Smooth muscle cell of the brain vasculature (primary cell): ENCODE results near the gene TMCO1.
"Not testable (repeated sequence)": the region's sequence is repeated elsewhere in the genome, so short reads cannot be mapped to it uniquely, and the experiment has no call there.

Experiments used
- DNase-seq: peaks from one replicate; pipeline ENCODE4 v3.0.0-alpha.2; 2012; ENCODE audit warnings: low read depth, low spot score

The TMCO1 gene

DNA sequence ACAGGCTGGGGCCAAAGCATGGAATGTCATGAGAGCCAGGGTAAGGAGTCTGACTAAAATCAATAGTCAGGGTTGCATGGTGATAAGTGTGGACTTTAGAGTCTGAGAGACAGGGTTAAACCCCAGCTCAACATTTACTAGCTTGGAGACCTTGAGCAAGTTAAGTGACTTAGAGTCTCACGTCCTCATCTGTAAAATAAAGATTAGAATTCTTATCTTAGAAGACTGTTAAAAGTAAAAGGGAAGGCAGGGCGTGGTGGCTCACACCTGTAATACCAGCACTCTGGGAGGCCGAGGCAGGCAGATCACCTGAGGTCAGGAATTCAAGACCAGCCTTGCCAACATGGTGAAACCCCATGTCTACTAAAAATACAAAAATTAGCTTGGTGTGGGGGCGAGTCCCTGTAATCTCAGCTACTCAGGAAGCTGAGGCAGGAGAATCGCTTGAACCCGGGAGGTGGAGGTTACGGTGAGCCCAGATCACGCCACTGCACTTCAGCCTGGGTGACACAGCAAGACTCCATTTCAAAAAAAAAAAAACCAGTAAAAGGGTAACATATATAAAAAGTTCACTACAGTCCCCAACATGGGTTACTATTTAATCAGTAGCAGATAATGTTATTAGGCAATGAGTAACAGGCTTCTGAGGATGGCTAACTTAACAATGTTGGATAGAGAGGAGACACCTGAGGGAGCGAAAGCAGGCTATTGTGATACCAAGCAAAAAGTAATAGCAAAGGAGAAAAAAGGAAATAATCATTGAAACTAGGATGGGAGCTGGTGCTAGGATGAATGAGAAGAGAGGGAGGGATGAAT lies 20.8 kb downstream of the TMCO1 start:
- no peak for DNase-seq

DNA sequence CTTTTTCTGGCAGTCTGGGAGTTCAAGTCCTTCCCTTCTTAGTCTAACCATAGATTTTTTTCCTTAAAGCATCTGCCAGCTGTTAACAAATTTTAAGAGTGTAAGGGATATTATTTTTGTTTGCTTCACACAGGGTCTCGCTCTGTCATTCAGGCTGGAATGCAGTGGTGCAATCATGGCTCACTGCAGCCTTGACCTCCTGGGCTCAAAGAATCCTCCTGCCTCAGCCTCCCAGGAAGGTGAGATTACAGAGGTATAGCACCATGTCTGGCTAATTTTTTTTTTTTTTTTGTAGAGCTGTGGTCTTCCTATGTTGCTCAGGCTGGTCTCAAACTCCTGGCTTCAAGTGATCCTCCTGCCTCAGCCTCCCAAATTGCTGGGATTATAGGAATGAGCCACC lies 23.8 kb downstream of the TMCO1 start:
- DNase-seq: not testable (repeated sequence)

DNA sequence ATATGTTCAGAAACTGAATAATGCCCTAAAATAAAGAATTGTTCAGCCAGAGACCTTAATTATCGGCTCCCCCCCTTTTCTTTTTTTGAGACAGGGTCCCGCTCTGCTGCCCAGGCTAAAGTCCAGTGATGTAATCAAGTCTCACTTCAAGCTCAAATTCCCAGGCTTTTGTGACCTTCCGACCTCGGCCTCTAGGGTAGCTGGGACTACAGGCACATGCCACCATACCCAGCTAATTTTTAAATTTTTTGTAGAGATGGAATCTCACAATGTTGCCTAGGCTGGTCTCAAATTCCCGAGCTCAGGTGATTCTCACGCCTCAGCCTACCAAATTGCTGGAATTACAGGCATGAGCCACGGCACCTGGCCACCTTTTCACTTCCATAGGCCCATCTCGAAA lies 26.5 kb downstream of the TMCO1 start:
- DNase-seq: no peak

DNA sequence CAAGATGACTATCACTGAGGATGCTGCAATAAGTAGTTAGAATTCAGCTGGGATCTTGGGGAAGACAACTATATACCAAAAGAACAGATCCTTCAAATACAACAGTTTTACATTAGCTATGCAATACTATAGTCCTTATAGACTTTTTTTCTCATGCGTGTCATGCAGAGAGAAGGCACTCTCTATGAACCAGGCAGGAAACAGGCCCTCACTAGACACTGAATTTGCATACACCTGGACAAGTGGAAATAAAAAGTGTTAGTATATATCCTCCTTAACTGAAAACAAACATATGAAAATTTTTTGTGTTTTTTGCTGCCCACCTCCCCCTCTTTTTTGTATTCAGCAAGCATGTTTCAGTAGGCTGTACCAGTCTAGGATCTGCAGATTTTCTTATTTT lies 29.9 kb downstream of the TMCO1 start:
- DNase-seq: no peak

DNA sequence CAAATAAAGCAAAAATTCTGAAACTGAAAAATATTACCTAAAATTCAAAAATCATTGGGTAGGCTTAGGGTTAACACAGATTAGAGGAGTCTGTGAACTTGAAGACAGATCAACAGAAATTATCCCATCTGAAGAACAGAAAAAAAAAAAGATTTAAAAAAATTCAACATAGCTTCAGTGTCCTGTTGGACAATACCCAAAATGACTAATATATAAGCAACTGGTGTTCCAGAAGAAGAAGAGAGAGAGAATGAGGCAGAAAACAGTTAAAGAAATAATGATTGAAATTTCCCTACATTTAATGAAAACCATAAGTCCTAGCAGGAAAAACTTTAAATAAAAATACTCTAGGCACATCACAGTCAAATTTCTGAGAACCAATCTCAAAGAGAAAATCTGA lies 31.5 kb downstream of the TMCO1 start:
- no peak for DNase-seq

DNA sequence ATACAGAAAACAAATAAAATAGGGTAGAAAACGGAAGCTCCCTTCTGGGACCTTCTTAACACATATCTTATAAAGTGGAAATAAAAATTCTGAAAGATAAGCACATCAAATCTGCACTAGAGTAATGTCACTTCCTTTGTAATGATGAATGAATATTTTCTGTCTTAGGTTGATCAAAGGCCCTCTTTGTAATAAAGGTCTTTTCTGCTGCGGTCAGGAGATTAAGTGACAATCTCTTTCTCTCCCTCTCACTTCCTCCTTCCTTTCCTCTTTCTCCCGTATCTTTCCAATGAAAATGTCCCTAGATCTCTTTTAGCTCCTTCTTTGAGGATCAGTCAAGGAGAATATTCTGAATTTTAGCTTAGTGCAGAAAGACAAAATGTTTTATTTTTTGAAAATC lies 33.8 kb downstream of the TMCO1 start:
- no peak for DNase-seq

DNA sequence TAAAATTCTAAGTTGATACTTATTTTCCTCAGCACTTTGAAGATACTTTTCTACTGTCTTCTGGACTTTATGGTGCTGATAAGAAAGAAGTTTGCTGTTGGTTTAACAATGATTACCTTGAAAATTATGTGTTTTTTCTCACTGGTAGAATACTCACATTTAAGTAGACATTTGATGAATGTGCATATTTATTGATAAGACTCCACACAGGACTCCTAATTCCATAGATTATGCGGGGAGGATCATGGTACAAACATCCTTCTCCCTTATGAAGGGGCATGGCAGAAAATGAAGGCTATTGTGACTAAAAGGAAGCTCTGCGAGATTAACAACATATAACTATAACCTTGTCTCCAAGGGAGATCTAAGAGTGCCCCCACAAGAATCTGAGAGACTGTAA lies 41.8 kb downstream of the TMCO1 start:
- DNase-seq: no peak

DNA sequence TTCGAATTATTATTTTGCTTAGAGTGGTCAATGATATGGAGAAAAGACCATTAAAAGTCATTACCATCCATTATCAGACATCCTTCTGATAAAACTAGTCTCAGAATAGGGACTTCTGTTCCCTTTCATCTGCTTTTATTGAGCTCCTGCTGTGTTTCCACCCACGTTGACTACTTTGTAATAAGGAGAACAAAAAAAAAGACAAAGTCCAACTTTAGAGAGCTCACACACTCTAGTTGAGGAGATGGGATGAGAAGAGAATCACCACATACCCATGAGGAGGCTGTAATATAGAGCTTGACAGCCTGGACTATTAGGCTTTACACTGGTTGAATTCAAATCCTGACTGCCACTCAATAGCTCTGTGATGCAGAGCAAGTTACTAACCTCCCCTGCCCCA lies 42.5 kb downstream of the TMCO1 start:
- DNase-seq: no peak

DNA sequence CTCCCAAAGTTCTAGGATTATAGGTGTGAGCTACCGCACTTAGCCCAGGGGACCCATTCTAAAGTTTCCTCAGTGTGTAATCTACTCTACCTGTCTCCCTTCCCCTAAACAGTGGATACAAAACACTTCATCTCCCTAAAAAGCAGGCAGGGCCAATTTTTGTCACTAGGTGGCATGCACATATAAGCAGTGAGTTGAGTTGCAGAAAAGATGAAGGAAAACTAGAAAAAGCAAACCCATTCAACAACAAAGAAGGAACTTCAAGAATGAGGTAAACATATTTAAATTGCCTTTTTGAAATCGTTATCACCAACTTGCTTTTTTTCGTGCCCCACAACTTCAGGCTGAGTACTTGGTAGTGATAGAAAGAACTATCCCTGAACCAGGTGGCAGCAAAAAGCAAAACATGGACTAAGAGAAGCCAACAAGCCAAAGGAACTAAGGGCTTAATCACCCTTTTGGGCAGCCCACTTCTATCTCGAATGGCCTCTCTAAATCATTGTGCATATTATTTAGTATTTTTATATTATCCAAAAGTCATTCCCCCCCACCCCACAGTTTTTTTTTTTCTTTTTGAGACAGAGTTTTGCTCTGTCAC lies 50.7 kb downstream of the TMCO1 start:
- peak; percentile 31 for DNase-seq

DNA sequence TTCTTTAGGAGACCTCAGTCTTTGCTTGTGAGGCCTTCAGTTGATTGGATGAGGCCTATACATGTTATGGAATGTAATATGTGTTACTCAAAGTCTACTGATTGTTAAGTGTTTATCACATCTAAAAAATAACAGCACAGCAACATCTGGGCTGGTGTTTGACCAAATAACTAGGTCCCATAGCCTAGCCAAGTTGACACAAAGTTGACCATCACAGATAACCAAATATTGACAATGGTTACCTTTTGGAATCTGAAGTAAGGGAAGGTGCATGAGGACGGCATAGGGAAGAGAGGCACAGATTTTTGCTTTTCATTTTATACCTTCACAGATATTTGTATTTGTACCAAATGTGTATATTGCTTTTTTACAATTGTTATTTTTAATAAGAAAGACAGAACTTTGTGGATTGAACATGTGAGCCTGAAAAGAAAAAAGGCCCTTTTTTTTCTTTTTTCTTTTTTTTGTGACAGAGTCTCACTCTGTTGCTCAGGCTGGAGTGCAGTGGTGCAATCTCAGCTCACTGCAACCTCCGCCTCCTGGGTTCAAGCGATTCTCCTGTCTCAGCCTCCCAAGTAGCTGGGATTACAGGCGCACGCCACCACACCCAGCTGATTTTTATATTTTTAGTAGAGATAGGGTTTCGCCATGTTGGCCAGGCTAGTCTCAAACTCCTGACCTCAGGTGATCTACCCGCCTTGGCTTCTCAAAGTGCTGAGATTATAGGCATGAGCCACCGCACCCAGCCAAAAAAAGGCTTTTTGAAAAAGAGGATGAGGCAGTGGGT lies 52.2 kb downstream of the TMCO1 start:
- DNase-seq: not testable (repeated sequence)

DNA sequence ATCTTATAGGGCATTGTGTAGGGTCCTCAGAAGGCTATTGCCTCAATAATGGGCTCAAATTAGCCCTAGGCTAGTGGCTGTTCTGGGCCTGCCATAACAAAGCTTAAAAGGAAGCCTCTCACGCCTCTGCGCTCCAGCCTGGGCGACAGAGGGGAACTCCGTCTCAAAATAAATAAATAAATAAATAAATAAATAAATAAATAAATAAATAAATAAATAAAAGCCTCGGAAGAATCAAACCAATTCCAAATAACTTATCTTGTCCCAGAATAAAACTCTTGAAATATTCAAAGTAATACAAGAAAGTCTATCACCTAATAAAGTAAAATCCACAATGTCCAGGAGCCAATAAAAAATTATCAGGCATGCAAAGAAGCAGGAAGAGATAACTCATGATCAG lies 55.9 kb downstream of the TMCO1 start:
- DNase-seq: no peak

DNA sequence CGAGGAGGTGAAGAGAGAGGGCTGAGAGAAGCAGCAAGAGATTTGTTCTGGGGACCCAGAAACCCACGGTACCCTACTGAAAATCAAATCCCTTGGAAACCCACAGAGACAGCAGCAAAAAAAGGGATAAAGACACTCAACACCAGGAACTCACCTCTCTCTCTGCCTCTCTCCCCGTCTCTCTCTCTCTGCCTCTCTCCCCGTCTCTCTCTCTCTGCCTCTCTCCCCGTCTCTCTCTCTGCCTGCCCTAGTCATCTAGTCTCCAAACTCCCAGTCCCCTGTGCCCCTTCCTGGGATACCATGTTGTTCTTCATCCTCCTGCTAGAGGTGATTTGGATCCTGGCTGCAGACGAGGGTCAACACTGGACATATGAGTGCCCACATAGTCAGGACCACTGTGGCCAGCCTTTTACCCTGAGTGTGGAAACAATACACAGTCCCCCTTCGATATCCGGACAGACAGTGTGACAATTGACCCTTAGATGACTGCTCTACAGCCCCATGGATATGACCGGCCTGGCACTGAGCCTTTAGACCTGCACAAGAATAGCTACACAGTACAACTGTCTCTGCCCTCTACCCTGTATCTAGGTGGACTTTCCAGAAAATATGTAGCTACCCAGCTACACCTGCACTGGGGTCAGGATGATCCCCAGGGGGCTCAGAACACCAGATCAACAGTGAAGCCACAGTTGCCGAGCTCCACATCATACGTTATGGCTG lies 60.5 kb downstream of the TMCO1 start:
- no peak for DNase-seq

DNA sequence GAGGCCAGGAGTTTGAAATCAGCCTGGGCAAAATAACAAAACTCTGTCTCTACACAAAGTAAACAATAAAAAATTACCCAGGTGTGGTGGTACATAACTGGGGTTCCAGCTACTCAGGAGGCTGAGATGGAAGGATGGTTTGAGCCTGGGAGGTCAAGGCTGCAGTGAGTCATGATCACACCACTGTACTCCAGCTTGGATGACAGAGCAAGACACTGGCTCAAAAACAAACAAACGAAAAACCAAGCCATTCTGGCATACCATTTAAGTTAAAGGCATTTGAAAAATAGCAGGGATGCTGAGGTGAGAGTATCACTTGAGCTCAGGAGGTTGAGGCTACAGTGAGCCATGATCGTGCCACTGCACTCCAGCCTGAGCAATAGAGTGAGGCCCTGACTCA lies 65.0 kb downstream of the TMCO1 start:
- DNase-seq: no peak

DNA sequence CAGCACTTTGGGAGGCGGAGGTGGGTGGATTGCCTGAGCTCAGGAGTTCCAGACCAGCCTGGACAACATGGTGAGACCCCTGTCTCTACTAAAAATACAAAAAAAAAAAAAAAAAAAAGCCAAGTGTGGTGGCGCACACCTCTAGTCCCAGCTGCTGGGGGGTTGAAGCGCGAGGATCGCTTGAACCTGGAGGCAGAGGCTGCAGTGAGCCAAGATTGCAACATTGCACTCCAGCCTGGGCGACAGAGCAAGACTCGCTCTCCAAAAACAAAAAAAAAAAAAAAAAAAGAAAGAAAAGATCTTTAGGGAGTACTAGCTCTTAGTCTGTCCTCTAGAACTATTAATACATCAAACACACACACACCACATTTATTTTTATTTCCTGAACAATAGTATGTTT lies 66.7 kb downstream of the TMCO1 start:
- DNase-seq: not testable (repeated sequence)

DNA sequence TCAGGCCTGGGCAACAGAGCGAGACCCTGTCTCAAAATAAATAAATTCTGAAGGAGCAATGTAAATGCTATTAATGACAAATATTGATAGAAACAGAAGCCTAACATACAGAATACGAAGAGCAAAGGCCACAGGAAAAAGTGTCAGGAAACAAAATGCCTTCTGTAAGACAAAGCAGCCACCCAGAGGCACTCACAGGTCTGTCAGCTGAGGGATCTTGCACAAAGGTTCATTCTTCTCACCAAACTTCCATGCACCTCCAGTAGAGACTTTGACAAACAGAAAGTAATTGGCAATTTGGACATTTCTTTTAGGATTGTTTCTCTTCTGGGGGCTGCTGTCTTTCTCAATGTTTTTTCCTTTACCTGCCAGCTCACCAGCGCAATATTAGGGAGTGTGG lies 69.1 kb downstream of the TMCO1 start:
- DNase-seq: no peak

DNA sequence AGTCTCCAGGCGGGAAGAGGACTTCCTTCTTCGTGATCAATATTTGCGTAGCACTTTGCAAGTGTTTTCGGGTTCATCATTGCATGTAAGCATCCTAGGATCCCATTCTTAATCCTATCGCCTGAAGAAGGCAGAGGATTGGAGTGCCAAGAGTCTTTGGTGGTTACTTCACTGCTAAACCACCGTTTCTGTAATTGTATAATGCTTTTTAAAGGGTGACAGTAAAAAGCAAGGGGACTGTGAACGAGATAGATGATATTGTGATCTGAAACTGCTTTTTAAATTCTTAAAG lies 70.0 kb downstream of the TMCO1 start:
- no peak for DNase-seq

DNA sequence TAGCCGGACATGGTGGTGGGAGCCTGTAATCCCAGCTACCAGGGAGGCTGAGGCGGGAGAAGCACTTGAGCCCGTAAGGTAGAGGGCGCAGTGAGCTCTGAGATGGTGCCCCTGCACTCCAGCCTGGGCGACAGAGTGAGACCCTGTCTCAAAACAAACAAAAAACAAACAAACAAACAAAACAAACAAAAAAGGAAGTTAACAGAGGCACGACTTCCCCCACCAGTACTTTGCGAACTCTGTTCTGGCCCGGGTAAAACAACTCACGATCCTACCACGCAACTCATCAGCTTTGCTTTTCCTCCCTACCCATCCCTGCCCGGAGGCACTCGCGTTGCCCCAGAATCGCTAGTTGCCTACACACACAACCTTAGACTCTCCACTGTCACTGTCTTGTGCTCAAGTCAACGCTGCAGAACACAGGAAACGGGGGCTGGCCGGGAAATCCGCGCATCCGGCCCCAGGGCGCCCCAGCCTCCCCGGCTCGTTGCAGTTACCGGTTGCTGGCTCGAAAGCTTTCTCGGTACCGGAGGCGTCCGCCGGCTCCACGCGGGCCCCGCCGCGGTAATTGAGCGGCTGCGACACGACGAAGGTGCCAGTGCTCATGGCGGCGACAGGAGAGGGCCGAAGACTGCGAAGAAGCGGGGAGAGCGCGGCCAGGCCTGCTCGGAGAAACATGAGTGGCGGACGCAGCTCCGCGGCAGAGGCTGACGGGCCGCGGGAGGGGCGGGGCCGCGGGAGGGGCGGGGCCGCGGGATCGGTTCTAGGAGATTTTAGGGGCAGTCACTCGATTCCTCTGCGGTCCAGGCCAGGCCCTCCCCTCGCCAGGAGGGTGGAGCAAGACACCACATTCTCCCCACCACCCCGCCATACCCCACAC lies 70.5 kb downstream of the TMCO1 start, which contains the start of gene ALDH9A1:
TSS of gene ALDH9A1 (minus strand) at position 682 of the 880 bp plus-strand sequence. CDS start at position 678, 4 bp downstream.
- peak; percentile 43 for DNase-seq

DNA sequence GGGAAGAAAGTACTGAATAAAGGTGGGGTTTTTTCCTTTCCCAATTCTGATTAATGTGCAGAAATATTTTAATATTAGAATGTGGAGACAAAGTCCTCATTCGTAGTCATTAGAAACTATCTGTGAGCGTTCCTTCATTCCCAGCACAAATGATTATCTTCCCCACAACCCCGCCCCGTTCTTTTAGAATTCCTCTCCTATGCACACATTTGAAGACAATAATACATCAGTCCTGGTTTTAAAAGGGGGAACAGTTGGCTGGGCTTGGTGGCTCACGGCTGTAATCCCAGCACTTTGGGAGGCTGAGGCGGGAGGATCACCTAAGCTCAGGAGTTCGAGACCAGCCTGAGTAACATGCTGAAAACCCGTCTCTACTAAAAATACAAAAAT lies 71.2 kb downstream of the TMCO1 start:
- no peak for DNase-seq

DNA sequence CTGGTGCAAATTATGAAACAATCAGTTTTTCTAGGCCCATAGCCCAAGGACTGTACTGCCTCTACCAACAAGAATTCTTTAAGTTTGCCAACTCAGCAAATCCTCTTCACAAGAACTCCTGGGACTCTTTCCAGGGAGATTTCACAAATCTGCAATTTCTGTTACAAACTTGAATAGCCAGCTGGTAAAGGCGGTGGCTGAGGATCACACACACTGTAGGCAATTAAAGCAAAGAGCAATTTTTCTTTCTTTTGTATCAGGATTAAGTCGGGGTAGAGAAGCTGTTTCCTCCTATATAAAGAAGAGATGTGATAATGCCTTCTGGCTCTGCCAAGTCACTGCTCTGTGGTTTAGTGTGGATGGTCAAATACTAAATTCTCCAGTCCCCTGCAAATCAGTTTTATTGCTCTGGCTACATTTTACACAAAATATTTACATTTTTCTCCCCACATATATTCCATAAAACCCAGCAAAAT lies 72.0 kb downstream of the TMCO1 start:
- DNase-seq: peak; percentile 59

DNA sequence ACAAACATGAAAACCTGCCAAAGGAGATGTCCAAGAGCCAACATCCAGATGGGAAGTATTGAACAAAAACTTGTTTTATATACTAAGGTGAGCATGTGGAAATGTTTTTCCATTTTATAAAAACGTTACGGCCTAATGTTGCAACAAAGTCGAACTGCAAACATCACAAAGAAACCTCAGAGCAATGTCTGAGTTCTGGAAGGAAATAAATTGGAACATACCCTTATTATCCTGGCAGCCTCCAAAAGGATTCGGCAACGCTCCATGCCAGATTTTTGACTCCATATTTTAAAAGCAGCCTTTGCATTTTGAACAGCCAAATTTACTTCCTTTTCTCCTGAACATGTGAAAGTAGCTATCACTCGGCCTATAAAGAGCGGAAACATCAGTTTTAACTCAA lies 73.6 kb downstream of the TMCO1 start:
- no peak for DNase-seq

DNA sequence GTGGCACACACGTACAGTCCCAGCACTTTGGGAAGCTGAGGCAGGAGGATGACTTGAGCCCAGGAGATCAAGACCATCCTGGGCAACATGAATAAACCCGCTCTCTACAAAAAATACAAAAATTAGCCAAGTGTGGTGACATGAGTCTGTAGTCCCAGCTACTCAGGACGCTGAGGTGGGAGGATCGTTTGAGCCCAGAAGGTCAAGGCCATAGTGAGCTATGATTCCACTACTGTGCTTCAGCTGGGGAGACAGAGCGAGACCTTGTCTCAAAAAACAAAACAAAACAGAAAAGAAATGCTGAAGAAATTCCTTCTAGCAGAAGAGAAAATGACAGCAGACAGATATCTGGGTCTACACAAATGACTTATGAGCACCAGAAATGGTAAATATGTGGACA lies 80.6 kb downstream of the TMCO1 start:
- no peak for DNase-seq
